Vagina (tissue), 2 donors: Measurements from ENCODE around the gene SDHAF2.

Source experiments
- CTCF ChIP-seq, 3 experiments: fragments of 450-650 bp in 2 of 3; fragments of 200-600 bp in 1 of 3; sonication (generic) in 1 of 3; IDR thresholded peaks; one replicate each; pipeline ENCODE4 v1.5.1; 2017 to 2019; ENCODE audit warnings: antibody characterized with exemption in 3 of 3, mild to moderate bottlenecking in 2 of 3, moderate library complexity in 2 of 3
- POLR2A ChIP-seq, 2 donors: fragments of 450-650 bp; IDR thresholded peaks; one replicate each; pipeline ENCODE4 v1.6.1; 2017; ENCODE audit warnings: antibody characterized with exemption in 2 of 2, mild to moderate bottlenecking in 2 of 2, moderate library complexity in 2 of 2
- POLR2AphosphoS5 ChIP-seq, 2 donors: sonication (generic); formaldehyde crosslinking; IDR thresholded peaks; one replicate each; pipeline ENCODE4 v1.9.0; 2017; ENCODE audit warnings: antibody characterized with exemption in 2 of 2, mild to moderate bottlenecking in 2 of 2, low read depth in 1 of 2; ENCODE audit not compliant: insufficient read depth in 1 of 2

GRCh38 chr11:61414547-61414946, 15.4 kb upstream of the SDHAF2 start:
- TF ChIP-seq CTCF (IDR thresholded peaks at IDR 0.05) = no peak
- TF ChIP-seq POLR2AphosphoS5 (IDR thresholded peaks at IDR 0.05; ENCODE audit: insufficient read depth in 1 of 2, low read depth in 1 of 2) = no peak
- no peak for TF ChIP-seq POLR2A (IDR thresholded peaks at IDR 0.05)
